Stimulated activated CD4-positive, alpha-beta T cell treated with anti-CD3 and anti-CD28 coated beads, Interleukin-1b, Interleukin-23, amount 100 ng/mL, for 4 hours (primary cell): Measurements from ENCODE around the gene TNP2.

Source experiments
- DNase-seq, 2 donors: peaks; one replicate each; pipeline ENCODE4 v3.0.0-alpha.2; 2020; ENCODE audit warnings: low read depth in 2 of 2

The TNP2 gene

DNA sequence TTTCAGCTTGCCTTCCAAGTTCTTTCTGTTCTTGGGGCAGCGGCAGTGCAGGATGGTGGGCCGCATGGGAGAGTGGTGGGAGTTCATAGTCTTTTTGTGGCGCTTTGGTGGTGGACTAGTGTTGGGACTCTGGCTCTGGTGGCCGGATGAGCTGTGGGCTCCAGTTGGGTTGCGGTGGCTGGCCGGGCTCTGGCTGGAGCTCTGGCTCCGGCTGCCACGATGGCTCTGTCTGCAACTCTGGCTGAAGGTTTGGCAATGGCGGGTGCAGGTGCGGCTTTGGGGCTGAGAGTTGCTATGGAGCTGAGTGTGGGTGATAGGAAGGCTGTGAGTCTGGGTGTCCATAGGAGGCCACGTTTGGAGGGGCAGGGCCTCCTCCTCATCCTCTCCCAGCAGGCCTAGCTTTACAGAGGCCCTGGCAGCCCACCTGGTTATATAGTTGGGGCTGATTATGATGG lies at the start of gene TNP2:
Gene TNP2, minus strand, starts transcription at position 405 of the 455 bp plus-strand sequence. Its CDS starts 63 bp downstream, at position 342.
- no peak for DNase-seq

DNA sequence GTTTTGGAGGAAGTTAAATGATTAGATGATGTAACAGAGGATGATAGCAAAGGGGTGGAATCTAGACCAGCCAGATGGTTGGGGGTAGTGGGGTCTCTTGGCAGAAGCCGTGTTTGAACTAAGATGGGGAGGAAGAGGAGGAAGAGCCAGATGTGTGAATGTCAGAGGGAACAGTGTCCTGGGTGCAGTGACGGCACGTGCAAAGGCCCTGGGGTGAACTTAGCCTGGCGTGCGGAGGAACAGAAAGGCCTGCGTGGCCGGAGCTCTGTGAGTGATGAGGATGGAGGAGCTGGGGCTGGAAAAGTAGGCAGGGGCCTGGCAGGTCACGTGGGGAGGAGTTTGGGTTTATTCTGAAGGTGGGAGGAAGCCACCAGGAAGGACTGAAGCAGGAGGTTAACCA lies 49.7 kb upstream of the TNP2 start:
- DNase-seq: no peak

DNA sequence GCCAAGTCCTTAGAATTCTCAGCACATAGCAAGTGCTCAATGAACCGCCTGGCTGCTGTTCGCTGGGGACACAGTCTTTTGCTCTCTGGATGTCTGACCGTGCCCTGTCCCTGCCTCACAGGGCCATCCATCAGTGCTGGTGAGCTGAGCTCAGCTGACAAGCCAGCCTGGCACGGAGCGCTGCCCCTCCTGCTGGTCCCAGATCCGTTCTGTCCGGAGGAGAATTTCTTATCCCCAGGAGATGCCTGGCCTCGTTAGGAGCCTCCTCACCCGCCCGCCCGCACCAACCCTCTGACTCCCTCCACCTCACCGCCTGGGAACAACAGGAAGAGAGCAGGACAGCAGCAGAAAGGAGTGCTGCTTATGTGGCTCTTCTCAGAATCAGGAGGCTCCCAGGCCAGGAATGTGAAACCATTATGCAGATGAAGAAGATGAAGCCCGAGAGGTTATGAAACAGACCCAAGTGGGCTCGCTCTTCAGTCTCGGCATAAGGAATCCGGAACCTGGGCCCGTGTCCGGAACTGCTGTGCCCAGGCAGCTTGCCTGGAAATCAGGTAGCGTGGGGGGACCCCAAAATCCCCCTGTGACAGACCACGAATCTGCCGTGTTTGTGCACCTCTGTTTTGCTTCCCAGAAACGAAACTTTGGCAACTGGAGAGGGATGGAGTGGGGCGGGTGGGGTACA lies 47.3 kb upstream of the TNP2 start:
- DNase-seq: no peak

DNA sequence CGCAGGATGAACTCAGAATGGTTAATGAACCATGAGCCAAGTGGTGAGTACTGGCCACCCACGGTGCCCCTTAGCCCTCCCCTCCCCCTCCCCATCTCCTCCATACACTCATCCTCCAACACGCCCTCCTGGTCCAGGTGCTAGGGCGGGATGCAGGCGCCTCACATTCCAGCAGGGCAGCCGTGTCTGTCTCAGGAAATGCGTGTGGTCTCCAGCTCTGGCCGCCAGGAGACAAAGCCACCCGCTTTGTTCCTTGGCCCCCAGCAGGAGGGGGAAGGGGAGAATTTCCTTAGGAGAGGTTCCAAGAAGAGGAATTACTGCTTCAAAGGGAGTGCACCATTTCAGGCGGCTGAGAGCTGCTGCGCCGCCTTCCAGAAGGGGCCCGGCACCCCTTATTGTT lies 46.4 kb upstream of the TNP2 start:
- no peak for DNase-seq

DNA sequence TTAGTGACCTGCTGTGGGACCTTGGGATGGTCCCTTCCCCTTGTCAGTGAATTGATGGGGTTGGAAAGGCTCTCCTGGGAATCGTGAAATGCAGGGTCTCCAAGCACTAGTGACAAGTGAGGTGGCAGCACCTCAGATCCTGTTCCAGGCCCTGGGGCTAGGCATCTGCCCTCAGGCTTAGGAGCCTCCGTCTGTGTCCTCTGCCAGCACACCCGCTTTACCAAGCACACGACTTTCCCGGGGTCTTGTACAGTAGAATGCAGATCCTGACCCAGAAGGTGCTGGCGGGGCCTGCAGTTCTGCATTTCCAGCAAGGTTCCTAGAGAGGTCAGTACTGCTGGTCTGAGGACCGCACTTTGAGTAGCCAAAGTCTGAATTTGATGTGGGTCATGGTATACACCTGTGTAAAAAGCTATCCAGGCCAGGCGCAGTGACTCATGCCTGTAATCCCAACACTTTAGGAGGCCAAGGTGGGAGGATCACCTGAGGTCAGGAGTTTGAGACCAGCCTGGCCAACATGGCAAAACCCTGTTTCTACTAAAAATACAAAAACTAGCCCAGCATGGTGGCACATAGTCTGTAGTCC lies 45.3 kb upstream of the TNP2 start:
- no peak for DNase-seq

DNA sequence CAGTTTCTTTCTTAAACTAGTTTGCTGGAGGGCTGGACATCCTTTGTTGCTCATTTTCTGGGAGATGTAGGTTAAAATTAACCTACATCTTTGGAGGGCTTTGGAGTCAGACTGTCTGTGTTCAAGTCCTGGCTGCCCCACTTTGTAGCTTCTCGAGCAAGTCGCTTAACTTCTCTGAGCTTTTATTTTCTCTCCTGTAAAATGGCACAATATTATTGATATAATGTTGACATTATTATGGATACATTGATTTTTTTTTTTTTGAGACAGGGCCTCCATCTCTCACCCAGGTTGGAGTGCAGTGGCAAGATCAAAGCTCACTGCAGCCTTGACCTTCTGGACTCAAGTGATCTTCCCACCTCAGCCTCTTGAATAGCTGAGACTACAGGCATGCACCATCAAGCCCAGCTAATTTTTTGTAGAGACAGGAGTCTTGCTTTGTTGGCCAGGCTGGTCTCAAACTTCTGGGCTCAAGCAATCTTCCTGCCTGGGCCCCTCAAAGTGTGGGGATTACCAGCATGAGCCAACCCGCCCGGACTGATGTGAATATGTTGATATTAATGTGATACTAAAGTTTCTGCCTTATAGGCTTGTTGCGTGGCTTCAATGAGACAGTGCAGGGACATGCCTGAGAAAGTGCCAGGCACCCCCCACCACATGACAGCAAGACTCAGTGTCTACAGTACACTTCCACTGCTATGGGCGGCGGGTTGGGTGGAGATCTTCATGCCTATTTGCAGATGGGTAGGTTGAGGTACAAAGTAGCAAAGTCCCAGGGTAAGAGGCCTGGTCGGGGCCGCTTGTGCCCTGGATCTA lies 44.6 kb upstream of the TNP2 start:
- DNase-seq: no peak

DNA sequence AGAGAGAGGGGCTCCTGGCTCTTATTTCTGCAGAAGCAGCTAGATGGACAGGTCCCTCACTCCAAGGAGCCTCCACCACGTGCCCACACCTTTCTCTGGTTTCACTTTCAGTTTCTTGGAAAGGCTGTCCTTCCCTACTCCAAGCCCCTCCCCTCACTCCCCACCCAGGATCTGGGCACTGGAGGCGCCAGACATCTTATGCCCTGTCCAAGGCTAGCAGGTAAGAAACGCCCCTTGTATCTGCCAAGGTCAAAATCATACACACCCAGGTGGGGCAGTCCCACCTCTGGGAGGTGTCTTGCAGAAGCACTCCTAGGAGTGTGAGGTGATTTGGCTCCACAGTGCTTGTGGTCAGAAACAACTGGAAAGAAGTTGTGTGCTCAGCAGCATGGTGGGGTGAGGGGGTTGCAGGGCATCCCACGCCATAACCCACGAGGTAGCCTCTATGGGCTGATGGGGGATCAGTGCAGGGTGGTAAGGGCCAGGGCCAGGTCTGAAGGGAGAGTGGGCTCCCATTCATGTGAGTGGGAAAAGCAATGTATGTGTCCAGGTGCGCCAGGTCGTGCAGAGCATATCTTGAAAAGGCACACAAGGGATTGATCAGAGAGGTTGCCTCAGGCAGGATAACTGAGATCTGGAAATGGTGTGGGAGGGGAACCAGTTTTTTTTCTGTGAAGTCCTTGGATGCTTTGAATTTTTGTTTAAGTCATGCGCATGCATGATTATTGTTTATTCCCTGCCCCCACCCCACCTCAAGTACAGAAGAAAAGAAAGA lies 43.8 kb upstream of the TNP2 start:
- DNase-seq: no peak

DNA sequence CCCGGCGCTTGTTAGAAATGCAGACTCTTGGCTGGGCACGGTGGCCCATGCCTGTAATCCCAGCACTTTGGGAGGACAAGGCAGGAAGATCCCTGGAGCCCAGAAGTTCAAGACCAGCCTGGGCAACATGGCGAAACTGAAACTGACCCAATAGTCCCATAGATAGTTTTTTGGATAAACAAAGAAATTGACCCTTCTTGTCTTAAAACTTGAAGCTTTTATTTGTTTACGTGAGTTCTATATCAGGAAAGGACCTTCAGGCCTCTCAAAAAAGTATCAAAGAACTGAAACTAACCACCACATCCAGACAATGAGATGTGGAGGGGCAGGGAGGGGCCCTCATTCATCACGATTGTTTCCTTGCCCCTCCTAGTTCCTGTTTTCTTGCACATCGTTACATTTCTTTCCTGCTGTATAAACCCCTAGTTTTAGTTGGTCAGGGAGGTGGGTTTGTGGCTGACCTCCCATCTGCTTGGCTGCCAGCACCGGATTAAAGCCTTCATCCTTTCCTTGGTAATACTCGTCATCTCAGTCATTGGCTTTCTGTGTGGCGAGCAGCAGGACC lies 42.0 kb upstream of the TNP2 start:
- DNase-seq: no peak

DNA sequence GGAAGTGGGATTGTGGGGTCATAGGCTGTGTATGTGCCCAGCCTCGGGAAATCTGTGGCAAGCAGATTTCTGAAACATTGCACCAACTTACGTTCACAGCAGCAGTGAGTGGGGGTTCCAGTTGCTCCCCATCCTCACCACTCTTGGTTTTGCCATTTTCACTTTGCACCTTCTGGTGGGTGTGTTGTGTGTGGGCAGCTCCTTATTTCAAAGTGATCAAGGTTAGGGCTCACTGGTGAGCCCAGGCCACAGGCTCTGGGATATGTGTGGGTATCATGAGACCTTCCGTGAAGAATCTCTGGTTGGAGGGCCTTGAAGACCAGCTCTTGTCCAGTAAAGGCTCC lies 41.5 kb upstream of the TNP2 start:
- DNase-seq: no peak

DNA sequence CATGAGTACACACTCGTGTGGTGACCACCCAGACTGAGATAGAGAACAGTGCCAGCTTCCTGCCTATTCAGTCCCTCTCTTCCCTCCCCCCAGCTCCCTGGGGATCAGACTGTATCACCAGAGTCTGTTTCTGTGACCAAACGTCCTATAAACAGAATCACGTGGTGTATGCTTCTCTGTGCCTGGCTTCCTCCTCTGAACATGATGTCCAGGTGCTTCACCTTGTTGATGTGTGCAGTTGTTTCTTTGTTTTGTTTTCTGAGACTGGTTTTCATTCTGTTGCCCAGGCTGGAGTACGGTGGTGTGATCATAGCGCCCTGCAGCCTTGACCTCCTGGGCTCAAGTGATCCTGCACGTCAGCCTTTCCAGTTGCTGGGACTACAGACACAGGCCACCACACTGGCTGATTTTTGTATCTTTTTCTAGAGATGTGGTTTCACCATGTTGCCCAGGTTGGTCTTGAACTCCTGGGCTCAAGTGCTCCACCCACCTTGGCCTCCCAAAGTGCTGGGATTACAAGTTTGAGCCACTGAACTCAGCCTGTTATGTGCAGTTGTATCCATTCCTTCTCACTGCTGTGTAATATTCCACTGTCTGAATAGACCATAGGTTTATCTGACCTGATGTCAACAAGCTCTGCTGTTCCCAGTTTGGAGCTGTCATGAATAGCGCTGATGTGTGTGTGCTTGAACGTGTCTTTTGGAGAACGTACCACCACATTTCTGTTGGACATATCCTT lies 40.9 kb upstream of the TNP2 start:
- no peak for DNase-seq

DNA sequence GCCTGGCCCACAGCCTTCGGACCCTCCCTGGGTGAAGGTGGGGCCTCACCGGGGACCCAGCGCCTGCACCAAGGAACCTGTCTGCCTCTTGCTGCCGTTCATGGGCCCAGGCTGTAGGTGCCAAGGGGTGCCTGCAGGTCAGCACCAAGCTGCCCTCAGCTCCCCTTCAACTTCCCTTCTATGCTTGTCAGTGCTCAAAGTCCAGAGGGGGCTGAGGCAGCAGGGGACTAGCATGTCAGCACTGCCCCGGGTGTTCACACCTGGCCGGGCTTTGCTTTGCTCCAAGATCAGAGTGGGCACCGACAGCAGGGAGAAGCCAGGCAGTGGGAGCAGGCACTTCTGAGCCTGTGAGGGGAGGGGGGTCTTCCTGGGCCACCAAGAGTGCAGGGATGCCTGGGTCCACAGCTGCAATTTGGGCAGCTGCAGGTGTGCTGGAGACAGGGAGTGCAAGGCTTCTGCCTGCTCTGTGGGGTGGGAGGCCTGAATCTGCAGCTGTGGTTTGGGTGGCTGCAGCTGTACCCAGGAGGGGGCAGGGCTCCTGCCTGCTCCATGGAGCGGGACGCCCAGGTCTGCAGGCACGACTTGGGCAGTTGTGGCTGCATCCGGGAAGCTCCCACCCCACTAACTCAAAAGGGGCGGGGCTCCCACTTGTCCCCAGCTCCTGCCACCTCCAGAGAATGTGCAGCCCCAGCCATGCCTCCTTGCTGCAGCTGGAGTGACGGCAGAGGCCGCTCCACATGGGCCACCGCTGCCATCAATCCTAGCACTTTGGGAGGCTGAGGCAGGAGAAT lies 39.6 kb upstream of the TNP2 start:
- no peak for DNase-seq

DNA sequence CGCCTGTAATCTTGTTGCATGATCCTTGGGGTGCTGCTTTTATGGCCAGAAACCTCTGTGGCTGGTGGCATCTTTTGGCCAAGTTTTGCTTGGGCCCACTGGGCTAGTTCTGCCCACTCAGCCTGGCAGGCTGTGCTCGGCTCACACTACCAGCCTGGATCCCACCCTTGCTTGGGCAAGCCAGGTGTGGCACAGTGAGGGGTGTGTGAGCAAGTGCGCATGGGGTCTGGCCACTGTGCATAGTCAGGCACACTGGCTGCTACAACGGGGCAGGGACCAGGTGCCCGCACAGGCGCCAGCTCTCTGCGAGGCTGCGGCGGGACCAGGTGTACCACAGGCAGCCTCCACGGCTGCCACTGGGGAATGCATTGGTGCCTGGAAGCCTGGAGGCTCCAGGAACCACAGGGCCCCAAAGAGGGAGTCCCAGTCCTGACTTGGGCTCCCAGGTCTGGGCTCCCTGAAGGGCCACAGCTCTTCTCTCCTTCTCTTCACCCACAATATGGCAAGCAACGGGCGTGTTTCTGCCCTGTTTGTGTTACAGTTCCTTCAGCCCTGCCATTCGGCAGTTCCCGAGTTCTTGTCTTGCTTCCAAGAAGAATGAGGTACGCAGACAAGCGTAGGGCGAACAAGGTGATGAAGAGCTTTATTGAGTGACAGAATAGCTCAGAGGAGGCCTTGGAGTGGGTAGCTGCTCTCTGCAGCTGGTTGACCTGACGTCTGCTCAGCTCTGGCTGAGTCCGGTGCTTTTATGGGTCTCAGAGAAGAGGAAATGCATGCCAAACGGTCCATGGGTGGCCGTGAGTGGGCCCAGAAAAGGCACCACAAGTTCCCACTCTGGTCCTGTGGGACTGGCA lies 38.7 kb upstream of the TNP2 start:
- no peak for DNase-seq

DNA sequence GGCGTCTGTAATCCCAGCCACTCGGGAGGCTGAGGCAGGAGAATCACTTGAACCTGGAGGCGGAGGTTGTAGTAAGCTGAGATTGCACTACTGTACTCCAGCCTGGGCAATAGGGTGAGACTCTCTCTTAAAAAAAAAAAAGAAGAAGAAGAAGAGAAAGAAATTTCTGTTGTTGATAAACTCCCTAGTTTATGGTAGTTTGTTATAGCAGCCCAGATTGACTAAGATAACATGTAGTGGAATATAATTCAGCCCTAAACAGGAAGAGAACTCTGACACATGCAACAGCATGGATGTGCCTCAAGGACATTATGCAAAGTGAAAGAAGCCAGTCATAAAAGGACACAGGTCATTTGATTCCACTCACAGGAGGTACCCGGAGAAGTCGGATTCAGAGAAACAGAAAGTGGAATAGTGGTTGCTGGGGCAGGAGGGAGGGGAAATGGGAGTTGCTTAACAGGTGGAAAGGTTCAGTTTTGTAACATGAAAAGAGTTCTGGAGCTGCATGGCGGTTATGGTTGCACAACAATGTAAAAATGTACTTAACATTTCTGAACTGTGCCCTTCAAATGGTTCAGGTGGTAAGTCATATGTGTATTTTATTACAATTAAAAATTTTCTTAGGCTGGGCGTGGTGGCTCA lies 38.0 kb upstream of the TNP2 start:
- no peak for DNase-seq

DNA sequence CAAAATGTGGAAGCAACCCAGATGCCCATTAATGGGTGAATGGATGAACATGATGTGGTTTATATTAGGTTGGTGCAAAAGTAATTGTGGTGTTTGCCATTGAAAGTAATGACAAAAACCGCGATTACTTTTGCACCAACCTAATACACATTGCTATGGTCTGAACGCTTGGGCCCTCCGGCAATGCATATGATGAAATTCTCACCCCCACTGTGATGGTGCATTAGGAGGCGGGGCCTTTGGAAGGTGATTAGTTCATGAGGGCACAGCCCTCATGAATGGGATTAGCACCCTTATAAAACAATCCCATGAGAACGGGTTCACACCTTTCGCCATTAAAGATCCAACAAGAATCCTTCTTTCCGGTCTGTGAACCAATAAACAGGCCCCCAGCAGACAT lies 37.3 kb upstream of the TNP2 start:
- DNase-seq: no peak

DNA sequence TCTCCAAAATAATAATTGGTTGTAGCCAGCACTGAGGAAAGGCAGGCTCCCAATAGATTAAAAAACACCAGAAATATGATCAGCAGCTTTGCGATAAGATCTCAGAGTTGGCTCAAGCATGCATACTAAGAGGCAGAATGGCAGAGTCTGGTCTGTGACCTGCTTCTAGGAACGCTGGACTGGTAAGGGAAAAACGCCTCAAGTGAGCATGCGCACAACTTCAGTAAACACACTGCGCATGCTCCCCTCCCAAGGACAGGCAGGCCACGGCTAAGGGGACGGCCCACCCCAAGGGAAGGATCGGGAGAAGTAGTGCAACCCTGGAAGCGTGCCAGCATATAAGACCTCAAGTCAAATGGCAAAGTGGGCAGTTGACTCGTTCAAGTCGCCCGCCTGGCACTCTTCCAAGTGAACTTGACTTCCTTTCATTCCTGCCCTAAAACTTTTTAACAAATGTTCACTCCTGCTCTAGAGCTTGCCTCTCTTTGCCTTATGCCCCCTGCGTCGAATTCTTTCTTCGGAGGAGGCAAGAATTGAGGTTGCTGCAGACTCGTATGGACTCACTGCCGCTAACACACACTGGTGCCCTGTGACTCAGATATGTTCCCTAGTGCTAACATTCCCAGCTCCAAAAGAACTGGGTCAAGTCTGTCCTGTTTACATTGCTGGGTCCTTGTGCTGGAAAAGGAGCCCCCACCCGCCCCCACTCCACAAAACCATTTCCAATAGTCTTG lies 34.4 kb upstream of the TNP2 start:
- no peak for DNase-seq

DNA sequence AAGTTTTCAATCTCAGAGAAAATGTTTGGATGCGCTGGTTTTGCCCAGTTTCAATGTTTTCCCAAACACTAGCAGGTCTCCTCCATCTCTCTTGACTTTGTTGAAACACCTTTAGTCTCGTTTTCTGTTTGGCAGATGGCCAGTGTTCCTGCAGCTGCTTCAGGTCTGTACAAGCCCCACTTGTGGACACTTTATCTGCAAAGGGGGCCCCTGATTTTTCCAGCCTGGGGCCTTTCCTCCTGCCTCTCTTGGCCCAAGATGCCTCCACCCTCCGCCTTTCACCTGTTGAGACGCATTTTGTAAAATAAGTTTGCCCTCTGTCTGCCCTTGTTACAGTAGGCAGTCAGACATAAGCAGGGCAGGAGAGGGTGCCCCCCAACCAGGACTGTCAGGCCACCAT lies 33.9 kb upstream of the TNP2 start:
- no peak for DNase-seq

DNA sequence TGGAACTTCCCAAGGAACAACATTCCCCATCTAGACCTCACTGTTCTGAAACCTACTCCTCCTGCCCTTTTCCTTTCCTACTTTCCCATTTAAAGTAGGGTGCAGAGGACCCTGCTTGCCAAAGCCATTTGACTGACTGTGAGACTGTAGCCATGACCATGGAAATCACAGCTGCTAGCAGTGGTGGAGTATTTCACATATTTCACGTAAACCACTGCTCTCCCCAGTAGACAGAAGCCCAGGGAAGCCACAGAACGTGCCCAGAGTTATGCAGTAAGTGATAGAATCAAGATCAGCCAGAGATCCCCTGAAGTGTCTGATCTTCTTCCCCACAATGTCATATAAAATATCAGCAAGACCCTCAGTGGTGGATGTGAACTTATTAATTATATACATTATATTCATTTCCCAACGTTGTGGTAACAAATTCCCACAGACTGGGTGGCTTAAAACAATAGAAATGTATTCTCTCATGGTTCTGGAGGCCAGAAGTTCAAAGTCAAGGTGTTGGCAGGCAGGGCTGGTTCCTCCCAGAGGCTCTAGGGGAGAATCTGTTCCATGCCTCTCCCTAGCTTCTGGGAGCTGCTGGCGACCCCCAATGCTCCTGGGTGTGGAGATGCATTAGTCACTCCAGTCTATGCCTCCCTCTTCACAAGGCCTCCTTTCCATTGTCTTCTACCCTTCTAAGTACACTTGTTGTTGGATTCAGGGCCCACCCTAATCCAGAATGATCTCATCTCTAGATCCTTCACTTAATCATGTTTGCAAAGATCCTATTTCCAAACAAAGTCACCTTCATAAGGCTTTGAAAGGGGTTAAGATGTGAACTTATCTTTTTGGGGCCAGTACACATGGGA lies 32.7 kb upstream of the TNP2 start:
- DNase-seq: no peak
